HFFc6 (cell line): ENCODE measurements around the gene IL1A. TPM values are rescaled to one million over a fixed set of nuclear protein-coding genes. Genes with fewer than 3 reads are reported as not detected.

Source experiments
- DNase-seq: peaks from one replicate; pipeline ENCODE4 v3.0.0-alpha.2; 2018
- H3K27ac Mint-ChIP-seq: 2 replicates; pipeline ENCODE4 v1.8.0; 2020; ENCODE audit warnings: mild to moderate bottlenecking, mixed read lengths
- H3K27me3 Mint-ChIP-seq: 2 replicates; pipeline ENCODE4 v1.8.0; 2021; ENCODE audit warnings: mild to moderate bottlenecking, moderate library complexity, mixed read lengths; ENCODE audit not compliant: insufficient read depth
- H3K36me3 Mint-ChIP-seq: 2 replicates; pipeline ENCODE4 v1.8.0; 2021; ENCODE audit warnings: low read depth, mixed read lengths
- H3K4me1 Mint-ChIP-seq: 2 replicates; pipeline ENCODE4 v1.8.0; 2020; ENCODE audit warnings: low read depth, mixed read lengths
- H3K4me3 Mint-ChIP-seq: 2 replicates; pipeline ENCODE4 v1.8.0; 2020; ENCODE audit warnings: mild to moderate bottlenecking, moderate library complexity, mixed read lengths
- H3K9me3 Mint-ChIP-seq: 2 replicates; pipeline ENCODE4 v1.8.0; 2020; ENCODE audit warnings: mild to moderate bottlenecking, mixed read lengths
- CTCF ChIP-seq: fragments of 200-600 bp; sonication (generic); IDR thresholded peaks from 2 replicates; pipeline ENCODE4 v1.5.0; 2021; ENCODE audit warnings: antibody characterized with exemption, mild to moderate bottlenecking
- total RNA-seq, 6 experiments: library from RNA; stranded (reverse); fragmentation: NEBNext Ultra II Directional; extraction: Animal tissue kit (Norgen Biotek cat#: 25700); gene quantifications; 2 replicates in 1 of 6; 3 replicates in 5 of 6; pipeline ENCODE4 v1.2.3, GENCODE V29; 2021

The IL1A gene
- total RNA-seq, 6 experiments from 2014 or later = 0.07 TPM; not detected in 5

GRCh38 chr2:112751451-112752197 lies 32.7 kb downstream of the IL1A start:
- no peaks in the 10 kb centered on the region for H3K27me3 Mint-ChIP-seq
- H3K9me3 Mint-ChIP-seq = no peaks in the 10 kb centered on the region
- H3K4me1 Mint-ChIP-seq = peaks cover 68% of the 10 kb centered on the region
- H3K27ac Mint-ChIP-seq = peak overlapping the region; percentile 99
- peaks cover 30% of the 10 kb centered on the region for H3K36me3 Mint-ChIP-seq
- no peak overlapping the region; the same call in 1 of the 2 replicates for H3K4me3 Mint-ChIP-seq
- TF ChIP-seq CTCF = no peak
- peak; percentile 10 for DNase-seq

GRCh38 chr2:112750560-112750843 lies 33.8 kb downstream of the IL1A start:
- H3K9me3 Mint-ChIP-seq = no peaks in the 10 kb centered on the region
- no peak for TF ChIP-seq CTCF
- peak overlapping the region; percentile 33; the same call in 1 of the 2 replicates for H3K4me3 Mint-ChIP-seq
- no peaks in the 10 kb centered on the region for H3K27me3 Mint-ChIP-seq
- peak; percentile 68 for DNase-seq
- H3K4me1 Mint-ChIP-seq = peaks cover 67% of the 10 kb centered on the region
- H3K27ac Mint-ChIP-seq = peak overlapping the region; percentile 99
- peaks cover 19% of the 10 kb centered on the region for H3K36me3 Mint-ChIP-seq

- H3K9me3 Mint-ChIP-seq = no peaks in the 10 kb centered on the region
Measured at GRCh38 chr2:112749755-112750559, 34.3 kb downstream of the IL1A start.

GRCh38 chr2:112740527-112740926 lies 43.8 kb downstream of the IL1A start:
- no peak for DNase-seq
- no peak overlapping the region for H3K27ac Mint-ChIP-seq
- peaks cover 27% of the 10 kb centered on the region for H3K4me1 Mint-ChIP-seq
- no peak for TF ChIP-seq CTCF
- H3K27me3 Mint-ChIP-seq = no peaks in the 10 kb centered on the region; the same call in 1 of the 2 replicates
- H3K9me3 Mint-ChIP-seq = no peaks in the 10 kb centered on the region
- peaks cover 41% of the 10 kb centered on the region for H3K36me3 Mint-ChIP-seq
- H3K4me3 Mint-ChIP-seq = no peak overlapping the region

More at GRCh38 chr2:112749755-112750559, 34.3 kb downstream of the IL1A start:
- Mint-ChIP-seq H3K4me1 (peaks cover 62% of the 10 kb centered on the region), H3K27me3 (no peaks in the 10 kb centered on the region), H3K36me3 (peaks cover 13% of the 10 kb centered on the region), H3K27ac (peak overlapping the region; percentile 99), H3K4me3 (peak overlapping the region; percentile 33; the same call in 1 of the 2 replicates)
- peak; percentile 98 for TF ChIP-seq CTCF
- peak; percentile 72 for DNase-seq

- DNase-seq = no peak
- H3K27ac Mint-ChIP-seq = peak overlapping the region; percentile 57
- no peaks in the 10 kb centered on the region; the same call in 1 of the 2 replicates for H3K27me3 Mint-ChIP-seq
- H3K9me3 Mint-ChIP-seq = no peaks in the 10 kb centered on the region
- TF ChIP-seq CTCF = no peak
- peaks cover 29% of the 10 kb centered on the region for H3K36me3 Mint-ChIP-seq
- peaks cover 27% of the 10 kb centered on the region for H3K4me1 Mint-ChIP-seq
- H3K4me3 Mint-ChIP-seq = peak overlapping the region; percentile 24; the same call in 1 of the 2 replicates
Measured at GRCh38 chr2:112737542-112738232, 46.6 kb downstream of the IL1A start.
